ENCODE results near the gene ALOX15B.
"Not testable (repeated sequence)": the region's sequence is repeated elsewhere in the genome, so short reads cannot be mapped to it uniquely, and the experiment has no call there.

Gene ALOX15B

DNA sequence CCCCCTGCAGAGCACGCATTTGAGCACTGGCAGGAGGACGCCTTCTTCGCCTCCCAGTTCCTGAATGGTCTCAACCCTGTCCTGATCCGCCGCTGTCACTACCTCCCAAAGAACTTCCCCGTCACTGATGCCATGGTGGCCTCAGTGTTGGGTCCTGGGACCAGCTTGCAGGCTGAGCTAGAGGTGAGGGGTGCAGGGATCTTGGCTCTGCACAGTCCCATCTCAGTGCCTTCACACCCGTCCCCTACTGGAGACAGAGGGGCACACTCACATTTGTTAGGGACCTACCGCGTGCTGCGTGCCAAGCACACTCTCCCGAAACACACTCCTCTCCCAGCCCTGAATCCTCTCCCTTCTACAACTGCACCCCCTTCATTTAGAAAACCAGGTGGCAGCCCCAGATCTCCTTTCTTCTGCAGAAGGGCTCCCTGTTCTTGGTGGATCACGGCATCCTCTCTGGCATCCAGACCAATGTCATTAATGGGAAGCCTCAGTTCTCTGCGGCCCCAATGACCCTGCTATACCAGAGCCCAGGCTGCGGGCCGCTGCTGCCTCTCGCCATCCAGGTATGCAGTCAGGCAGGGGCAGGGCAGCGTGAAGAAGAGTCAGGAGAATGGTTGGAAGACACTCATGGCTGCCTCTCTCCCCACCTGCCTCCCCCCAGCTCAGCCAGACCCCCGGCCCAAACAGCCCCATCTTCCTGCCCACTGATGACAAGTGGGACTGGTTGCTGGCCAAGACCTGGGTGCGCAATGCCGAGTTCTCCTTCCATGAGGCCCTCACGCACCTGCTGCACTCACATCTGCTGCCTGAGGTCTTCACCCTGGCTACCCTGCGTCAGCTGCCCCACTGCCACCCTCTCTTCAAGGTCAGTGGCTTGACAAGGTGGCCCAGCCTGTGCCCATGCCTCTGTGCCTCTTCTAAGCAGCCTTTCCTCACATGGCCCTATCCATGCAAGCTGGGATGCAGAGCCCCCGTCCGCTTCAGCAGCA is 6.3 kb downstream of the ALOX15B start:
- DNase-seq, result peak; percentile 53

DNA sequence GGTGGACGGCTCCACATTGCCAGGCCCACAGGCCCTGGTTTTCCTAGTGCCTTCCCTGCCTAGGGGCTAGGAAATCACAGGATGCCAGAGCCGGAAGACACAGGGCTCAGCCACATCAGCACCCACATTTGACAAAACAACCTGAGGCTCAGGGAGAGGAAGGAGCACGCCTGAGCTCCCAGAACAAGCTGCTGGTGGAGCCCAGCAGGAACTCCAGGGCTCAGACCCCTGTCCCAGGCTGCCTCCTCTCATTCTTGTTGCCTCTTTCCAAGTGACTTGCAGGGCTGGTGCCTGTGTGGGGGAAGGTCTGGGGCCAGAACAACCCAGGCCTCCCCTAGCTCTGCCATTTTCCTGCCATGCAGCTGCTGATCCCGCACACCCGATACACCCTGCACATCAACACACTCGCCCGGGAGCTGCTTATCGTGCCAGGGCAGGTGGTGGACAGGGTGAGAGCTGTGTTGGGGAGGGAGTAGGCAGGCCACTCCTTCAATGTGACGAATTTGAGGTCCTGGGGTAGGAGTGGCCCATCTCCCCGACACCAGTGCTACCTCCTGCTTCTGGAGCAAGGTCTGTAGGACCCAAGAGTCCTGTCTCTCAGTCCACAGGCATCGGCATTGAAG is 7.6 kb downstream of the ALOX15B start:
- DNase-seq, result peak; percentile 50

GRCh38 chr17:8046929-8047768 is 8.3 kb downstream of the ALOX15B start:
- peak; percentile 45 for DNase-seq

DNA sequence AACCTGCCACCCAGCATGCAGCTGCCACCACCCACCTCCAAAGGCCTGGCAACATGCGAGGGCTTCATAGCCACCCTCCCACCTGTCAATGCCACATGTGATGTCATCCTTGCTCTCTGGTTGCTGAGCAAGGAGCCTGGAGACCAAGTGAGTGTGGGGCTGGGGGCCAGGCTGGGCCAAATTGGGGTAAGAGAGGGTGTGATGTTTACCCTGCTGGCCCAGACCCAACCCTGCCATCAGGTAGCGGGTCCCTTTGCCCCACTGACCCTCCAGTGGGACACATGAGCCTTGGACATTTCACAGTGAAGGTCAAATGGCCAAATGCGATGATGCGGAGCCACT is 8.9 kb downstream of the ALOX15B start:
- peak; percentile 44 for DNase-seq

DNA sequence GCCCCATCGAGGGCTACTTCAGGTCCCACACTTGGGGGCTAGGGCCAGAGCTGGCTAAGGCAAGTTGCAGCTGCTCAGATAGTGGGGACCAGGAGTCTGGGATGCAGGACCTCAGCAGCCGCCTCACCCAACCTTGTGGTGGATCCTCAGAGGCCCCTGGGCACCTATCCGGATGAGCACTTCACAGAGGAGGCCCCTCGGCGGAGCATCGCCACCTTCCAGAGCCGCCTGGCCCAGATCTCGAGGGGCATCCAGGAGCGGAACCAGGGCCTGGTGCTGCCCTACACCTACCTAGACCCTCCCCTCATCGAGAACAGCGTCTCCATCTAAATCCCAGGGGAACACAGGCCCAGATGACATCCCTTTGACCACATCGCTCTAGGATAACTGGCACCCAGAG is 9.4 kb downstream of the ALOX15B start:
- DNase-seq, result peak; percentile 52

DNA sequence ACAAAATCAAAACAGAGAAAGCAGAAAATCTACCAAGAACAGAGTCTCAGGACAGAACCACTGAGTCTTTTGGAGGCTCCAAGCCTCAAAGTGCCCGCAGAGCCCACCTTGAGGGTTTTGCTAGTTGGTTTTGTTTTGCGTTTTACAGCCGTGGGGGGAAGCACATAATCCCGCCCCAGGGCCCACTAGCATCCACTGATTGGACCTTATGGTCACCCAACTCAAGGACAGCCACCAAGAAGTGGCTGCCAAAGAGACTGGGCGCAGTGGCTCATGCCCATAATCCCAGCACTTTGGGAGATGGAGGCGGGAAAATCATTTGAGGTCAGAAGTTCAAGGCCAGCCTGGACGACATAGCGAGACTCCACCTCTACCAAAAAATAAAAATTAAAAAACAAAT is 9.9 kb downstream of the ALOX15B start:
- peak; percentile 23 for DNase-seq

- DNase-seq, result no peak
These were observed 13.0 kb downstream of the ALOX15B start for GRCh38 chr17:8051831-8052230.

- DNase-seq, result no peak
These were observed 13.7 kb downstream of the ALOX15B start for GRCh38 chr17:8052256-8053252.

DNA sequence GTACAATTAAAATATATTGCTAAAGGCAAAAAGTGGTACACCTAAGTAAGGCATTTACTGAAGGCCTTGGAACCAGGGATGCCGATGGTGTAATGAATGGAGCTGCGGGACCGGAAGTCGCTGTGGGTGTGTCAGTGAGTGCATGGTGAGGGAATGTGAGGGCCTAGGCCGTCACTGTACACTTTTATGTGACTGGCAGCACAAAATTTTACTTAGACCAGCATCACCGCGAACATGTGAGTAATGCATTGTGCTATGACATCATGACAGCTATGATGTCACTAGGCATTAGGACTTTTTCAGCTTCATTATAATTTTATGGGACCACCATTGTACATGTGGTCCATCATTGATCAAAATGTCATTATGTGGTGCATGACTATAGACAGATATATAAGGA is 14.7 kb downstream of the ALOX15B start:
- DNase-seq, result no peak

DNA sequence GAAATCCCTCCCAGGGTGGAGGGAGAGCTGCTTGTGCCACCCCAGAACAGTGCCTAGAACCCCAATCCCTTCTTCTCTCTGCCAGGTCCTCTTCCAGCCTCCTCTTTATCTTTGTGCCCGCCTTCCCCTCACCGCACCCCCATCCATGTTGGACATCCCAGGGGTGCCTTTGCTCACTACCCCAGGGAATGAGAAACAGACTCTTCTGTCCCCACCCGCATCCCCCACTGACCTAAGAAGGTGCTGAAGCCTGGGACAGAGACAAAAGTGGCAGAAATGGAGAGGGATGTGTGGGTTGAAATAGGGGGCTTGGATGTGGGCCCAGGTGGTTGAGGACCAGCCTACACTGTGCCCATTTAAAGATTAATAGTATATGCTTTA is 17.0 kb downstream of the ALOX15B start:
- no peak for DNase-seq

GRCh38 chr17:8056232-8056975 is 17.5 kb downstream of the ALOX15B start:
- DNase-seq, result peak; percentile 82

- DNase-seq, result no peak
These were observed 18.2 kb downstream of the ALOX15B start for GRCh38 chr17:8056976-8057625.

GRCh38 chr17:8057691-8058114 is 18.8 kb downstream of the ALOX15B start:
- peak; percentile 80 for DNase-seq

DNA sequence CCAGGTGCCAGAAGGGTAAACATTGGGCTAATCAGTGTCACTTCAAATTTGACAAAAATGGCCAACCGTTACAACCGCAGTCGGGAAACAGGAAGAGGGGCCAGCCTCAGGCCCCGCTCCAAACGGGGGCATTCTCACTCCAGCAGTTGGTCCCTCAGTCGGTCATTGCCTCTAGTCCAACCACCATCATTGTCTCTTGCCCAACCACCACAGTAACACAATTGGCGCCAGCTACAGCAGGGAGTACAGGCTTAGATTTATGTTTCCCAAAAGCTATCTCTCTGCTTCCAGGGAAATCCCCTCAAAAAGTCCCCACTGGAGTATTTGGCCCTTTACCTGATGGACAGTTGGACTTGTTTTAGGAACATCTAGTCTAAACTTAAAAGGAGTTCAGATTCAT is 20.3 kb downstream of the ALOX15B start:
- DNase-seq, result no peak

GRCh38 chr17:8060274-8060673 is 21.4 kb downstream of the ALOX15B start:
- peak; percentile 76 for DNase-seq

DNA sequence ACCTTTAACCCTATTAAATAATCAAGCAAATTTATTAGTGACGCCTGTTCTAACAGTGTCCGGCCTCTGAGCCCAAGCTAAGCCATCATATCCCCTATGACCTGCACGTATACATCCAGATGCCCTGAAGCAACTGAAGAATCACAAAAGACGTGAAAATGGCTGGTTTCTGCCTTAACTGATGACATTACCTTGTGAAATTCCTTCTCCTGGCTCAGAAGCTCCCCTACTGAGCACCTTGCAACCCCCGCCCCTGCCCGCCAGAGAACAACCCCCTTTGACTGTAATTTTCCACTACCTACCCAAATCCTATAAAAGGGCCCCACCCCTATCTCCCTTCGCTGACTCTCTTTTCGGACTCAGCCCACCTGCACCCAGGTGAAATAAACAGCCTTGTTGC is 23.0 kb downstream of the ALOX15B start:
- not testable (repeated sequence) for DNase-seq

- DNase-seq, result no peak
These were observed 23.6 kb downstream of the ALOX15B start for GRCh38 chr17:8062435-8062806.

DNA sequence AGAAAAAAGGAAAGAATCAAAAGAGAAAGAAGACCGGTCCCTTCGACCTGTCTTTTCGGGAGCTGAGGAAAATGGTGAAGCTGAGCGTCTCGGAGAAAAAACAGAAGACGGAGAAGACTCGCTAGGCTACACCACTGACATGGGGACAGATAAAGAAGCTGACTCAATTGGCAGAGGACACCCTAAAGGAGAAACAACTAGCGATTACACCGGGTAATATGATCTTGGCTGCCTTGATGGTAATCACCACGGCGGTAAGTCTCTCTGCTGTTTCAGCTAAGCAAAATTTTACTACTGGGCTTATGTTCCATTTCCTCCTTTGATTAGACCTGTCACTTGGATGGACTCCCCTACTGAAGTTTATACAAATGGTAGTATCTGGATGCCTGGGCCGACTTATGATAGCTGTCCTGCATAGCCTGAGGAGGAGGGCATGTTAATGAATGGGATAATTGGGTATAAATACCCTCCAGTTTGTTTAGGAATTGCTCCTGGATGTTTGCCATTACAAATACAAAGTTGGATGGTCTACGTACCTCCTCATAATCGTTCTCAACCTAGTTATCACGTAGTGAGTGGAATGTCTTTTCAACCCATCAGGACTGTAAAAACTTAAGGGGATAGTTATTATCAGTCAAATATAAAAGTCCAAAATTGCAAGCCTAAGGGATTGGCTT is 24.1 kb downstream of the ALOX15B start:
- DNase-seq, result no peak

DNA sequence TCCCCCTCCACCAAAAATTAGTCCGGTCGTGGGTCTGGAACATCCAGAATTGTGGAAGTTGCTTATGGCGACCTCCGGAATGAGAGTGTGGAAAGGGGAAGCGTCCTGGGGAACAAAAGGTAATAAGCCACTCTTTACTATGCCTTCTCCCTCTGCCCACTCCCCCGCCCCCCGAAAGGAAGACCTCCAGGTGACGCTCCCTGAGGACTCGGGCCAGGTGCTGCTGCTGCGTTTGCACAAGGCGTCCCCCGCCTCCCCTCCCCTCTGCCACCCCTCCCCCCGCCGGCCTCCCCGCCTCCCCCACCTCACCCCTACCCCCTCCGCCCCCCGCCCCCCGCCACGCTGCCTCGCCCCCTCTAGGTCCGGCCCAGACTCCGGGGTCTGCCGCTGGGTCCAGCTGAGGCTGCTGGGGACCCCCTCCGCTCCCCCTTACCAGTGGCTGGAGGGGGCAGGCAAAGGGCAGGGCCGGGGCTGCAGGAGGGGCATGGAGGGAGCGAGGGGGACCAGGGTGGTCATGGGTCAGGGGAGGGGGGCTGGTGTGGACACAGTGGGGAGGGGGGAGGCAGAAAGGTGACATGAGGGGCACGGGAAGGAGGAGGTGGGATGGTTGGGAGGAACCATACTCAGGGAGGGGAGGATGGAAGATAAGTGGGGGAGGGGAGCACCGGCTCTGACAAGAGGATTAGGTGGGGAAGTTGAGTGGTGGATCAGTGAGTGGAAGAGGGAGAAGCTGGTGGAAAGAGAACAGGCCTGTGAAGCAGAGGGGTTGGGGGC is 25.1 kb downstream of the ALOX15B start:
- DNase-seq, result no peak
